IPS-NIHi7 (cell line): ENCODE measurements around the gene MOK.
A peak's percentile ranks its signal among the peaks of the same experiment; 100 is the strongest.
"Not testable (repeated sequence)": the region's sequence is repeated elsewhere in the genome, so short reads cannot be mapped to it uniquely, and the experiment has no call there.

Experiments used
- DNase-seq: peaks from one replicate; pipeline ENCODE4 v3.0.0; 2012; ENCODE audit warnings: mixed read lengths; ENCODE audit errors: extremely low spot score

Gene MOK

GRCh38 chr14:102248121-102248520 is 56.8 kb downstream of the MOK start:
- DNase-seq, result no peak

DNA sequence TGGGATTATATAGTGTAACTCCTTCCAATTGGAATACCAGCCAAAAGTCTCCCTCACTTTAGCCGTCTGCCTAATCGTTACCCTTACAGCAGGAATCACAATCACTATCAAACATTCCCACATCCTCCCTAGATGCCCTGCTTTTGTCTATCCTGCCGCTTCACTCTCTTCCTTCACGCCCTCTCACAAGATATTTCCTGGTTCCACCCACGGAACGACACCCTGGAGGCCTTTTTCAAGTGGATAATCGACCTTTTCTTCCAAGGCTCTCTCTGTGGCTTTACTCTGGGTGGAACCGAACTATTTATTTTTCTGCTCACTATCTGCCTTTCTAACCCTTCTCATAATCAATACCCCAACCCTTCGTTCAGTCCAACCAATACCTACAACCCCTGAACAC is 58.9 kb downstream of the MOK start:
- DNase-seq, result no peak

DNA sequence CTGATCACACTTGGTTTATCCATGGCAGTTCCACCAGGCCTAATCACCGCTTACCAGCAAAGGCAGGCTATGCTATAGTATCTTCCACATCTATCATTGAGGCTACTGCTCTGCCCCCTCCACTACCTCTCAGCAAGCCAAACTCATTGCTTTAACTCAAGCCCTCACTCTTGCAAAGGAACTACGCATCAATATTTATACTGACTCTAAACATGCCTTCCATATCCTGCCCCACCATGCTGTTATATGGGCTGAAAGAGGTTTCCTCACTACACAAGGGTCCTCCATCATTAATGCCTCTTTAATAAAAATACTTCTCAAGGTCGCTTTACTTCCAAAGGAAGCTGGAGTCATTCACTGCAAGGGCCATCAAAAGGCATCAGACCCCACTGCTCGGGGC is 61.2 kb downstream of the MOK start:
- not testable (repeated sequence) for DNase-seq

DNA sequence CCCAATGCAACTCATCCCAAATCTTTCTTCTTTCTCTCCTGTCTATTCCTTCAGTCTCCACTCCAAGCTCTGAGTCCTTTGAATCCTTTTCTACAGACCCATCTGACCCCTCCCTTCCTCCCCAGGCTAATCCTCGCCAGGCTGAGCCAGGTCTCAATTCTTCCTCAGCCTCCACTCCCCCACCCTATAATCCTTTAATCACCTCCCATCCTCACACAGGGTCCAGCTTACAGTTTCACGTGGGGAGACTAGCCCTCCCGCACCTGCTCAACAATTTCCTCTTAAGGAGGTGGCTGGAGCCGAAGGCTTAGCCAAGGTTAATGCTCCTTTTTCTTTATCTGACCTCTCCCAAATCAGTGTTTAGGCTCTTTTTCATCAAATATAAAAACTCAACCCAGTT is 63.8 kb downstream of the MOK start:
- DNase-seq, result no peak

DNA sequence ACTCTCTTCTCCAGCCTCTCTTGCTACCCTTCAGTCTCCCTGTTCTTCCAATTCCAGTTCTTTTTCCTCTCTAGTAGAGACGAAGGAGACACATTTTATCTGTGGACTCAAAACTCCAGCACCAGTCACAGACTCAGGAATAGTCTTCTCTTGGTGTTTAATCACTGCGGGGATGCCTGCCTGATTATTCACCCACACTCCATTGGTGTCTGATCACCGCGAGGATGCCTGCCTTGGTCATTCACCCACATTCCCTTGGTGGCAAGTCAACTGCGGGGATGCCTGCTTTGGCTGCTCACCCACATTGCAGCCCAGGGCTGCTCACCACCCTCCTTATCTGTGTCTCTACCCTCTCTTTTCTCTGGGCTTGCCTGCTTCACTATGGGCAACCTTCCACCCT is 64.5 kb downstream of the MOK start:
- not testable (repeated sequence) for DNase-seq

DNA sequence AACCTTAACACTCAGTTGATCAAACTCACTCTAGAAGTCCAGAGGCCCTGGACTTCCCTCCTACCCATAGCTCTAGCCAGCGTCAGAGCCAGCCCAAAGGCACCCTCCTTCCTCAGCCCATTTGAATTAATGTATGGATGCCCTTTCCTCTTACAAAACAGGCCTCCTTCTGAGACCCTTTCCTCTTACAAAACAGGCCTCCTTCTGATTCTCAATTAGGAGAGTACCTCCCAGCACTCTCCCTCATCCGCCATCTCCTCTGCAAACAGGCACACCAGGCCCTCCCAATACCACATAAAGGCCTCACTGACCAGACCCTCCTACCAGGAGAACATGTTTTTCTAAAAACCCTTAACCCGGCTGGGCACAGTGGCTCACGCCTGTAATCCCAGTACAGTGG is 65.7 kb downstream of the MOK start:
- DNase-seq, result no peak

GRCh38 chr14:102238766-102239165 is 66.2 kb downstream of the MOK start:
- DNase-seq, result no peak

DNA sequence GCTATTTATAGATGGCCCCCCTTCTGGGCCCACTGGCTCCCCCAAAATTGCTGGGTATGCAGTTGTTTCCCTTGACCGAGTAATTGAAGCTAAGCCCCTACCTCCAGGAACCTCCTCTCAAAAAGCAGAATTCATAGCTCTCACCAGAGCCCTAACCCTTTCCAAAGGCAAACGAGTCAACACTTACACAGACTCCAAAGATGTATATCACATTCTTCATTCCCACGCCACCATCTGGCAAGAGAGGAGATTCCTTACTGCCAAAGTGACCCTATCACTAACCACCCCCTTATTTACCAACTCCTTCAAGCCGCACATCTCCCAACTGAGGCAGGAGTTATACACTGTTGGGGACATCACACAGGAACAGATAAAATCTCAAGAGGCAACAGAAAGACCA is 66.8 kb downstream of the MOK start:
- no peak for DNase-seq

DNA sequence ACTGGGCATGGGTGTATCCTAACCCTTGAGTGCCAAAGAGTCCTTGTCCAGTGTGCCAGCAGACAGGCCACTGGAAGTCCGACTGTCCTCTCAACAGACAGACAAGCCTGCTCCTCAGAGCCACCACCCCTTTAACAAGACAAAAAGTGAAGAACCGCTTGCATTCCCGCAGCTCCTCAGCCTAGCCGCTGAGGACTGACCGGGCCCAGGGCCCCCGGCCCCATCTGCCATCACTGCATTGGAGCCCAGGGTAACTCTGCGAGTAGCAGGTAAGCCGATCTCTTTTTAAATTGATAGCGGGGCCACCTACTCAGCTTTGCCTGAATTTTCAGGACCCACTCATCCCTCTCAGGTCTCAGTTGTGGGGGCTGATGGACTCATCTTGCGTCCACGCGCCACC is 68.9 kb downstream of the MOK start:
- DNase-seq, result no peak

- DNase-seq, result peak; percentile 95
Observed at GRCh38 chr14:102235275-102235897, 69.6 kb downstream of the MOK start.

- no peak for DNase-seq
Observed at GRCh38 chr14:102234331-102235264, 70.4 kb downstream of the MOK start.

DNA sequence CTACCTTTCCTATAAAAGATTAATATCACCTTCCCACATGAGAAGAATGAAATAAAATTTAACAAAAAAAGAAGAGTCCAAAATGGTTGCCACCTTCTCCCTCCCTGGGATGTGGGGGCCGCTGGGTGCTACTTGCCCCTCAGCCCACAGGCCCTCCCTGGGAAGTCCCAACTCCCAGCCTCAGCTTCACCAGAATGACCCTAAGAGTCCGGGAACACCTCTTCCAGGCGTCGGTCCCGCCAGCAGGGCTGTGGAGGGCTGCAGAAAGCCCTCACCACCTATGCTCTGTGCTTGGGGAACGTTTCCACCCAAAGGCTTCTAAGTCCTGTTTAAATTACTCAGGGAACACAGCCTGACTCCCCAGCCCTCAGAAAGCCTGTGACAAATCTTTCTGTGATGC is 71.9 kb downstream of the MOK start:
- no peak for DNase-seq

DNA sequence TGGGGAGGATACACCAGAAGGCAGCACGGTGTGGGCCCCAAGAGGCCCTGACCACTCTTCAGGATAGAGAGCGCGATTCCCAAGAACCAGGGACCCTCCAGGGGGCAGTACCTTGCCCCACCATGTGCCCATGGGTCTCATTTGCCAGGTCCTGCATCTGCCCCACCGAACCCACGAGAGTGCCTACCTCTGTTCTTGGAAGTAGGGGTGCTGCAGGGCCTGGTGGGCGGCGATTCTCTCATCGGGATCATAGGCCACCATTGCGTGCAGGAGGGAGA is 72.7 kb downstream of the MOK start:
- no peak for DNase-seq

GRCh38 chr14:102231476-102232347 is 73.3 kb downstream of the MOK start:
- no peak for DNase-seq

DNA sequence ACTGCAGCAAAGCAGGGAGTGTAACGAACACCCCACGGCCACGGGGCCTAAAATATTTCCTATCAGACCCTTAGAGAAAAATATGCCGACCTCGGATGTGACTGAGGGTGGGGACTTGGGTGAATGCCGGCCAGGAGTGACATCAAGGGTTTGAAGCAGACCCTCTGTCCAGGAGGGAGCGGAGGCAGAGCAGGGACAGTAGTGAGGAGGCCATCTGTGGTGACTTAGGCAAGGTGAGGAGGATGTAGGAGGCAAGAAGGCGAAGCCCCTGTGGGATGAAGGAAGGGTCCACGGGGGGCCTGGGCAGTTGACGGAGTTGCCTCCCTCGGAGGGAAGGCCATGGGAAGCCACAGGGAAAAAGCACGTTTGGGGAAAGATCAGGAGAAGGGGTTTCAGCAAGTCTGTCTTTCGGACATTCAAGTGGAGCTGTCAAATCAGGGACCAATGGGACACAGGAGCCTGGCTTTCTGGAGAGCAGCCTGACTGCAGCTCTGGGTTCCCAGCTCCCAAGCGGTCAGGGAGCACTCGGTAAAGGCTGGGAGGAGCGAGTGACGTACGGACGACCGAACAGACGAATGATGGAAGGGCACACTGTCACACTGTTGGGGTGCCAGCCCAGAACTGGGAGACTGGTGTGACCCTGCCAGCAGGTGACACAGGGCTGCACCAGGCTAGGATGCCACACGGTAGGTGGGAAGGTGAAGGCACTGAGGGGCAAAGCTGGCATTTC is 74.3 kb downstream of the MOK start:
- no peak for DNase-seq

- no peak for DNase-seq
Observed at GRCh38 chr14:102229739-102230092, 75.2 kb downstream of the MOK start.

GRCh38 chr14:102229071-102229738 is 75.8 kb downstream of the MOK start:
- no peak for DNase-seq

- DNase-seq, result no peak
Observed at GRCh38 chr14:102227184-102227964, 77.6 kb downstream of the MOK start.

- DNase-seq, result no peak
Observed at GRCh38 chr14:102226356-102227125, 78.4 kb downstream of the MOK start.

GRCh38 chr14:102225936-102226335 is 79.0 kb downstream of the MOK start:
- no peak for DNase-seq
